ENCODE measurements around the gene SPECC1L. TPM values are rescaled to one million over a fixed set of nuclear protein-coding genes. Genes with fewer than 3 reads are reported as not detected.

SPECC1L gene
- total RNA-seq, 4 donors from 2014 or later: 18.2 to 114 (median 55.3) TPM

GRCh38 chr22:24338726-24339451, 68.3 kb downstream of the SPECC1L start:
- Histone ChIP-seq H3K27me3 (no peaks in the 10 kb centered on the region), H3K27ac (no peak overlapping the region), H3K36me3 (no peaks in the 10 kb centered on the region), H3K4me1 (no peaks in the 10 kb centered on the region), H3K4me3 (no peak overlapping the region), H3K9me3 (no peaks in the 10 kb centered on the region)
- TF ChIP-seq POLR2A (IDR thresholded peaks at IDR 0.05) (no peak), CTCF (IDR thresholded peaks at IDR 0.05) (no peak)
- intact Hi-C loops (cut with DNase I; ENCODE audit: low total_unique reads): no loop called here
- DNase-seq: no peak

GRCh38 chr22:24339452-24339747, 68.8 kb downstream of the SPECC1L start:
- no peaks in the 10 kb centered on the region for H3K27me3 ChIP-seq
- no peak for TF ChIP-seq POLR2A (IDR thresholded peaks at IDR 0.05)
- no peak for TF ChIP-seq CTCF (IDR thresholded peaks at IDR 0.05)
- H3K4me1 ChIP-seq: no peaks in the 10 kb centered on the region
- H3K9me3 ChIP-seq: no peaks in the 10 kb centered on the region
- H3K4me3 ChIP-seq: no peak overlapping the region
- intact Hi-C loops (cut with DNase I; ENCODE audit: low total_unique reads): no loop called here
- H3K36me3 ChIP-seq: no peaks in the 10 kb centered on the region
- DNase-seq: no peak
- H3K27ac ChIP-seq: no peak overlapping the region

GRCh38 chr22:24341627-24342026, 71.0 kb downstream of the SPECC1L start:
- intact Hi-C loops (cut with DNase I; ENCODE audit: low total_unique reads): no loop called here
- Histone ChIP-seq H3K27me3 (no peaks in the 10 kb centered on the region), H3K36me3 (no peaks in the 10 kb centered on the region), H3K4me1 (no peaks in the 10 kb centered on the region), H3K9me3 (no peaks in the 10 kb centered on the region), H3K4me3 (no peak overlapping the region), H3K27ac (no peak overlapping the region)
- no peak for TF ChIP-seq CTCF (IDR thresholded peaks at IDR 0.05)
- TF ChIP-seq POLR2A (IDR thresholded peaks at IDR 0.05): no peak
- DNase-seq: no peak

- no peak for DNase-seq
- Histone ChIP-seq H3K27ac (no peak overlapping the region), H3K27me3 (no peaks in the 10 kb centered on the region), H3K36me3 (no peaks in the 10 kb centered on the region), H3K9me3 (no peaks in the 10 kb centered on the region), H3K4me3 (no peak overlapping the region), H3K4me1 (no peaks in the 10 kb centered on the region)
- TF ChIP-seq POLR2A (IDR thresholded peaks at IDR 0.05) (no peak), CTCF (IDR thresholded peaks at IDR 0.05) (no peak)
- intact Hi-C loops (cut with DNase I; ENCODE audit: low total_unique reads): no loop called here
These were observed 80.0 kb downstream of the SPECC1L start for GRCh38 chr22:24350627-24351026.

- H3K4me3 ChIP-seq: no peak overlapping the region
- no peak overlapping the region for H3K27ac ChIP-seq
- intact Hi-C loops (cut with DNase I; ENCODE audit: low total_unique reads): no loop called here
- no peaks in the 10 kb centered on the region for H3K36me3 ChIP-seq
- DNase-seq: no peak
- no peaks in the 10 kb centered on the region for H3K27me3 ChIP-seq
- H3K4me1 ChIP-seq: no peaks in the 10 kb centered on the region
- no peak for TF ChIP-seq CTCF (IDR thresholded peaks at IDR 0.05)
- TF ChIP-seq POLR2A (IDR thresholded peaks at IDR 0.05): no peak
- H3K9me3 ChIP-seq: no peaks in the 10 kb centered on the region
These were observed 82.5 kb downstream of the SPECC1L start for GRCh38 chr22:24353121-24353520.

Measured in uterus (tissue), 4 donors.